OCI-LY7 (cell line): ENCODE results near the gene RNF138. TPM values are rescaled to one million over a fixed set of nuclear protein-coding genes. Genes with fewer than 3 reads are reported as not detected.

Experiments used
- BruUV-seq: library from RNA; stranded (reverse); fragments of 400-500 nt; replicated peaks from 2 replicates; lab custom pipeline; 2021; lab: Mats Ljungman, UMichigan
- CTCF ChIA-PET: fragments of 300-600 bp; sonication (Branson Sonifier 250); formaldehyde crosslinking; loops from one replicate; lab custom pipeline; 2022; ENCODE audit warnings: antibody characterized with exemption; ENCODE audit not compliant: unreplicated experiment; lab: Charles Lee
- POLR2A ChIA-PET: fragments of 300-600 bp; sonication (Branson Sonifier 250); formaldehyde crosslinking; loops from one replicate; lab custom pipeline; 2022; ENCODE audit warnings: antibody characterized with exemption; lab: Charles Lee
- DNase-seq: peaks from one replicate; pipeline ENCODE4 v3.0.0-alpha.2; 2015; ENCODE audit warnings: low spot score
- H2AFZ ChIP-seq: fragments of 200-600 bp; sonication (generic), shearing (Covaris generic); 2 replicates; pipeline ENCODE4 v1.6.1; 2014; ENCODE audit warnings: mild to moderate bottlenecking, antibody characterized with exemption, low read length, moderate library complexity
- H3K27ac ChIP-seq: fragments of 200-600 bp; sonication (generic); 2 replicates; pipeline ENCODE4 v1.5.1; 2014; ENCODE audit warnings: mixed run types, low read depth, mild to moderate bottlenecking, moderate library complexity, low read length, inconsistent platforms; ENCODE audit not compliant: poor library complexity, severe bottlenecking
- H3K36me3 ChIP-seq: fragments of 200-600 bp; sonication (generic); 2 replicates; pipeline ENCODE4 v1.6.1; 2014; ENCODE audit warnings: mild to moderate bottlenecking, antibody characterized with exemption, low read length, moderate library complexity, mixed read lengths; ENCODE audit not compliant: insufficient read depth
- H3K4me1 ChIP-seq: fragments of 200-600 bp; sonication (generic); 2 replicates; pipeline ENCODE4 v1.5.1; 2014; ENCODE audit warnings: mild to moderate bottlenecking, low read length; ENCODE audit not compliant: insufficient read depth, poor library complexity, severe bottlenecking
- H3K4me2 ChIP-seq: fragments of 200-600 bp; sonication (generic); 2 replicates; pipeline ENCODE4 v1.6.1; 2014; ENCODE audit warnings: mild to moderate bottlenecking, low read length
- H3K4me3 ChIP-seq: fragments of 200-600 bp; sonication (generic); 2 replicates; pipeline ENCODE4 v1.5.1; 2014; ENCODE audit warnings: mild to moderate bottlenecking, low read depth, low read length; ENCODE audit not compliant: poor library complexity, severe bottlenecking
- H3K79me2 ChIP-seq: fragments of 200-600 bp; sonication (generic); 2 replicates; pipeline ENCODE4 v1.6.1; 2016; ENCODE audit warnings: low read depth, mild to moderate bottlenecking, low read length, moderate library complexity, mixed read lengths; ENCODE audit not compliant: insufficient read depth
- H3K9me2 ChIP-seq: fragments of 200-600 bp; sonication (generic); 2 replicates; pipeline ENCODE4 v1.6.1; 2016; ENCODE audit warnings: mild to moderate bottlenecking, low read length, mixed read lengths; ENCODE audit not compliant: insufficient read depth
- H3K9me3 ChIP-seq: fragments of 200-600 bp; sonication (generic); 2 replicates; pipeline ENCODE4 v1.6.1; 2014; ENCODE audit warnings: mild to moderate bottlenecking, mixed run types, low read length, mixed read lengths
- H4K20me1 ChIP-seq: fragments of 200-600 bp; sonication (generic); 2 replicates; pipeline ENCODE4 v1.6.1; 2014; ENCODE audit warnings: mild to moderate bottlenecking, antibody characterized with exemption, low read length, moderate library complexity, mixed read lengths; ENCODE audit not compliant: insufficient read depth
- EZH2phosphoT487 ChIP-seq: fragments of 200-600 bp; sonication (generic); IDR thresholded peaks from 2 replicates; pipeline ENCODE4 v1.6.1; 2018; ENCODE audit warnings: low read depth, borderline replicate concordance, mild to moderate bottlenecking, mixed run types, antibody characterized with exemption, low read length, moderate library complexity, mixed read lengths
- intact Hi-C: fragments of 100-400 bp; cut with micrococcal nuclease; formaldehyde crosslinking; loops from one replicate; pipeline ENCODE4 v1.10.0; 2022; ENCODE audit not compliant: unreplicated experiment
- total RNA-seq, 2 experiments: library from RNA; depleted of rRNA in 1 of 2; stranded (reverse); fragments of >200 nt in 1 of 2; shearing (Covaris generic) in 1 of 2; gene quantifications; 2 replicates each; pipeline ENCODE4 v1.2.3, GENCODE V29; 2014 to 2022
- TF ChIP-seq, protein P1 (sequence below): fragments of 200-600 bp; sonication (generic); conservative IDR thresholded peaks from 2 replicates; pipeline ENCODE4 v1.5.1; 2014; ENCODE audit warnings: mild to moderate bottlenecking, antibody characterized with exemption, low read length, moderate library complexity, mixed read lengths

The RNF138 gene
- total RNA-seq, 2 experiments from 2014 or later = 25.8 to 32.7 TPM

DNA sequence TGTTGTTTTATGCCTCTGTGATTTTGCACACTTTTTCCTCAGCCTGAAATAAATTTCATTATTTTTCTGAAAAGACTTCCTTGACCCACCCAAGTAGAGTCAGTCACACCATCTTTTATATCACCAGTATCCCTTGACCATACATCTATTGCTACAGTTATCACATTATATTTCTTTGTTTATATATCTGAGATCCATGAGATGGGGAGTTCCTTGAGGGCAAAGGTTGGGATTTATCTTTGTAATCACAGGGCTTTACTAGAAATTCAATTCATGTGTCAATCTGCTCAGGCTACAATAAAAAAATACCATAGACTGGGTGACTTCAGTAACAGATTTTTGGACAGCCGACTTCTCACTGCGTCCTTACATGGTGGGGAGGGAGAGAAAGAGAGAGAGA, 12.8 kb upstream of the RNF138 start:
- H3K4me2 ChIP-seq = no peak overlapping the region
- no peaks in the 10 kb centered on the region for H3K79me2 ChIP-seq
- no peak overlapping the region for H3K4me3 ChIP-seq
- H3K4me1 ChIP-seq = no peaks in the 10 kb centered on the region
- POLR2A ChIA-PET = no interaction called here
- H3K36me3 ChIP-seq = no peaks in the 10 kb centered on the region
- no peaks in the 10 kb centered on the region for H3K9me2 ChIP-seq
- H2AFZ ChIP-seq = no peak overlapping the region
- DNase-seq = no peak
- no peak overlapping the region for H3K27ac ChIP-seq
- no peak for TF ChIP-seq EZH2phosphoT487
- TF ChIP-seq, protein P1, sequence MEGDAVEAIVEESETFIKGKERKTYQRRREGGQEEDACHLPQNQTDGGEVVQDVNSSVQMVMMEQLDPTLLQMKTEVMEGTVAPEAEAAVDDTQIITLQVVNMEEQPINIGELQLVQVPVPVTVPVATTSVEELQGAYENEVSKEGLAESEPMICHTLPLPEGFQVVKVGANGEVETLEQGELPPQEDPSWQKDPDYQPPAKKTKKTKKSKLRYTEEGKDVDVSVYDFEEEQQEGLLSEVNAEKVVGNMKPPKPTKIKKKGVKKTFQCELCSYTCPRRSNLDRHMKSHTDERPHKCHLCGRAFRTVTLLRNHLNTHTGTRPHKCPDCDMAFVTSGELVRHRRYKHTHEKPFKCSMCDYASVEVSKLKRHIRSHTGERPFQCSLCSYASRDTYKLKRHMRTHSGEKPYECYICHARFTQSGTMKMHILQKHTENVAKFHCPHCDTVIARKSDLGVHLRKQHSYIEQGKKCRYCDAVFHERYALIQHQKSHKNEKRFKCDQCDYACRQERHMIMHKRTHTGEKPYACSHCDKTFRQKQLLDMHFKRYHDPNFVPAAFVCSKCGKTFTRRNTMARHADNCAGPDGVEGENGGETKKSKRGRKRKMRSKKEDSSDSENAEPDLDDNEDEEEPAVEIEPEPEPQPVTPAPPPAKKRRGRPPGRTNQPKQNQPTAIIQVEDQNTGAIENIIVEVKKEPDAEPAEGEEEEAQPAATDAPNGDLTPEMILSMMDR = no peak
- no peaks in the 10 kb centered on the region for H4K20me1 ChIP-seq
- CTCF ChIA-PET = no interaction called here
- no TSS peak for BruUV-seq
- intact Hi-C loops = no loop called here
- no peaks in the 10 kb centered on the region for H3K9me3 ChIP-seq

DNA sequence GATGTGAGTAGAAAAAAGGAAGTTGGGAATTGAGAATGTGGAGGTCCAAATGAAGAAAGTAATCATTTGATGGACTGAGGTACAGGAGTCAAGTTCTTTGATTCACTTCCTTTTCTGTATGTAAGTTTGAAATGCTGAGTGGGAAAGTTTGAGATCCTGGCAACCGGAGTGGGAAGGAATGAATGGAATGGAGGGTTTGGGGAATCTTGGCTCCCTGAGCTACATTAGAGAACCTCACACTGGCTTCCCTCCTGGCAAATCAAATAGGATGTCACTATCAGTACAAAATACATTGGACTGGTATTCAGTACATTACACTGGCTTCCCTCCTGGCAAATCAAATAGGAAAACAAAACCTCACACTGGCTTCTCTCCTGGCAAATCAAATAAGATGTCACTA, 9.8 kb upstream of the RNF138 start:
- intact Hi-C loops = no loop called here
- DNase-seq = no peak
- no peaks in the 10 kb centered on the region for H4K20me1 ChIP-seq
- H3K9me3 ChIP-seq = no peaks in the 10 kb centered on the region
- no peaks in the 10 kb centered on the region for H3K9me2 ChIP-seq
- ChIA-PET CTCF (no interaction called here), POLR2A (no interaction called here)
- H3K79me2 ChIP-seq = no peaks in the 10 kb centered on the region
- H3K27ac ChIP-seq = no peak overlapping the region
- no peak overlapping the region for H3K4me2 ChIP-seq
- peaks cover 17% of the 10 kb centered on the region for H3K4me1 ChIP-seq
- H2AFZ ChIP-seq = no peak overlapping the region
- TF ChIP-seq EZH2phosphoT487 = no peak
- TF ChIP-seq, protein P1 = no peak
- BruUV-seq = no TSS peak
- H3K36me3 ChIP-seq = no peaks in the 10 kb centered on the region
- H3K4me3 ChIP-seq = no peak overlapping the region

DNA sequence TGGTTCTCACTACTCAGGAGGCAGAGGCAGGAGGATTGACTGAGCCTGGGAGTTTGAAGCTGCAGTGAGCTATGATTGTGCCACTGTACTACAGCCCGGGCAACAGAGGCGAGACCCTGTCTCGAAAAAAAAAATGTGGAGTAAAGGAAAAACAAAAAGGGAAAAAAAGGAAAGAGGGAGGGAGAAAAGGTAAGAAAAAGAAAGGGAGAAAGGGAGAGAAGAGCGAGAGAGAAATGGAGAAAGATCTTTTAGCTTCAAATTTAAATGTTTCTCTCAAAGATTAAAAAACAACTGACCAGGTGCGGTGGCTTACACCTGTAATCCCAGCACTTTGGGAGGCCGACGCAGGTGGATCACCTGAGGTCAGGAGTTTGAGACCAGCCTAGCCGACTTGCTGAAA, 7.9 kb upstream of the RNF138 start:
- no peaks in the 10 kb centered on the region for H3K36me3 ChIP-seq
- H2AFZ ChIP-seq = no peak overlapping the region
- H3K4me3 ChIP-seq = no peak overlapping the region
- TF ChIP-seq, protein P1 = no peak
- no peak for TF ChIP-seq EZH2phosphoT487
- H3K9me3 ChIP-seq = no peaks in the 10 kb centered on the region
- no peaks in the 10 kb centered on the region for H3K79me2 ChIP-seq
- H3K4me1 ChIP-seq = peaks cover 17% of the 10 kb centered on the region
- no peak overlapping the region for H3K27ac ChIP-seq
- intact Hi-C loops = no loop called here
- no peak for DNase-seq
- no peaks in the 10 kb centered on the region for H4K20me1 ChIP-seq
- CTCF ChIA-PET = no interaction called here
- H3K9me2 ChIP-seq = no peaks in the 10 kb centered on the region
- POLR2A ChIA-PET = no interaction called here
- no peak overlapping the region for H3K4me2 ChIP-seq
- BruUV-seq = no TSS peak
